HG03175 (cell line): ENCODE results near the gene CCDC57.
A peak's percentile ranks its signal among the peaks of the same experiment; 100 is the strongest.

Experiments used
- ATAC-seq: cut with Tn5 transposase; IDR thresholded peaks from one replicate; pipeline ENCODE4 v1.9.1; 2021; ENCODE audit warnings: mild to moderate bottlenecking, moderate library complexity; ENCODE audit not compliant: unreplicated experiment

CCDC57 gene

DNA sequence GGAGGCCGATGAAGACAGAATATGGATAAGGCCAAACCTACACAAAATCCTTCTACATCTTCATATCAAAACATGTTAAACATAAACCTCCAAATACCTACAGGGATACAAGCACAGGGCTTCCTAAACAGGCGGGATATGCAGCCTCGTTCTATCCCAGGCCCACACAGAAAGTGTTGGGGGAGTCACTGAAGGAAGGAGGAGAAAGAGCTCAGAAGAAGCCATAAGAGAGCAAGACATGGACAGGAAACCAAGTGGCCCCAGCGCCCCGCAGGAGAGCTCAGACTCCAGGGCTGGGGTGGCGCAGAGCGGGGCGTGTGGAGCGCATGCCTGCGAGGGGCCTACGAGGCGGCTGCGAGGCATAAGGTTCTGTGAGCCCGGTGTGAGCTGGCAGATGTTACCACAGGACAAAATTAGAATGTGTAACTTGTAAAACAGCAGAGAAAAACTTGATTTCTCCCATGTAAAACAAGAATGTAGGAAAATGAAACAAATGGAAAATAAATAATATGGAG is 103.6 kb downstream of the CCDC57 start:
- ATAC-seq: no peak

DNA sequence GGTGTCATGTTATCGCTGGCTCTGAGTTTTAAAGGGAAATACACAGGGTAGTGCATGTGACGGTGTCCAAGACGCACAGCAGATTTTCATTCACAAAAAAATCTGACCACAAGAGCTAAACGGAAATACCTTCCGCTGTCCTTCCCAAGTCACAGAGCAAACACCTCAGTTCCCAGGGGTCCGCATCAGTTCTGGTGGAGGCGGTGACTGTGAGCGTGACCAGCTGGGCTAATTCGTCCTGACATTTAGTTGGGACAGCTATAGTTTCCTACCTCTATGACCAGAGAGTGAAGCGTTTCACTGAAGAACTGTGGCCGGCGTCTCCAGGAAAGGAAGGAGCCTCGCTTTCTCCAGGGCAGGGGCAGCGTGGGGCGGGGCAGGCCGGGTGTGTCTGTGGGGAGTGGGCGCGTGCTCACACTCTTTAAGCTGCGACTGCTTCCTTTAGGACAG is 104.1 kb downstream of the CCDC57 start:
- no peak for ATAC-seq

DNA sequence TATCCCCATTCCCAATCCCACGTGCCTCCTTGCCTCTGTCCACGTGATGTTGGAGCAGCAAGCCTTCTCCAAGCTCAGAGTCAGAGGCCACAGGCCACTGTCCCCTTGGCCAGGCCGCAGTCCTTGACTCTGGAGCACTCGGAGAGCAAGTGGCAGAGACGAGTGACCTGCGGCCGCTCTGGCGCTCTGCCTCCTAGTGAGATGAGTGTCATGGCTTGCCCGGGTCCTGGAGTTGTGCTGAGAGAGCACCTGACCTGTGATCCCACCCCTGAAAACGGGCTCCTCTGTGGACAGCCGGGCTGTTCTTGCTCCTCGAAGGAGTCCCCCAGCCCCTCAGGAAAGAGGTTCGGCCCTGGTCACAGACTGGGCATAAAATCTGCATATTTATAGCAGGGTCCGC is 104.6 kb downstream of the CCDC57 start:
- no peak for ATAC-seq

DNA sequence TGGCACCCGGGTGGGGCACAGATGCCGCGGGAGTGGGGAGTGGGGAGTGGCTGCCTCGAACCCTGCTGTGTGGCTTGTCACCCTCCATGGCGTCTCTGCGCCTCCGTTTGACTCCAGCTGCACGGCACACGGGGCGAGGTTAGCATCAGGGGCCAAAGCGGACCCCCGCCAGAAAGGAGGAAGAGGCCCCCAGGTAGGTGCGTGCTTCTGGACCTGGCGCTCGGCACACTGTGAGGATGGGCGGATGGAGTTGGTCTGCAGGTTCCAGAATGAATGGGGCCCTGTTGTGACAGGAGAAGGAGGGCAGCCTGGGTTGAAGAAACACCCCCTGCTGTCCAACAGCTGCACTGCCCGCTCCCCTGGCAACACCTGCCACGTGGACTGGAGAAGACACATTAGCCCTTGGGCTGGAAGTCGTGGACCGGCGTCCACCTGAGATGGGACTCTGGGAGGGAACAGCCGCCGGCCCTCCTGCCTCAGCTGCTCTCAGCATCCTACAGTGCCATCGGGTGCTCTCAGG is 105.2 kb downstream of the CCDC57 start:
- ATAC-seq: no peak

DNA sequence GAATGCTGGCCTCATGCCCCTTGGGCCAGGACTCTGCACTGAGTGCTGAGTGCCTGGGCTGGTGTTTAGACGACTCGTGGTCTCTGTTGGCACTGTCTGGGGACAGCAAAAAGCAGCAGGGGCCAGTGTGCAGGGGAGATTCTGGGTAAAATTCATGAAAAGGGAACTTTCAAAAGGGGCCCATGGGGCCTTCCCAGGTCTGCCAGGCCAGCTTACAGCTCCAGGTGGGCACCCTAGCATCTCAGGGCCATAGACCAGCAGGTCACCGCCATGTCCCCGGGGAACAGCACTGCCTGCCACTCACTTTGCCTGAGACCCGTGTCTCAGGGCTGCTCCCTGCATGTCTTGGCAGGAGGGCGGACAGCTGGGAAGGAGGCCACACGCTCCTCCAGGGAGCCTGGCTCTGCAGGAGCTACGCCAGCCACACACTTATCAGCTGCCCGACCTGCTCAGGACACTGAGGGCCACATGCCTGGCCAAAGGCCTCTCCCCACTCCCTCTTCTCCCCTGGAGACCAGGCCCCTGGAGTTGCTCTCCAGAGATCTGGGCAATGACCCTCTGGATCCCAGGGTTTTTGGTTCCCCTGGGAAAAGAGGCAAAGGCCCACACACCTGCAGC is 105.8 kb downstream of the CCDC57 start:
- ATAC-seq: peak; percentile 7

DNA sequence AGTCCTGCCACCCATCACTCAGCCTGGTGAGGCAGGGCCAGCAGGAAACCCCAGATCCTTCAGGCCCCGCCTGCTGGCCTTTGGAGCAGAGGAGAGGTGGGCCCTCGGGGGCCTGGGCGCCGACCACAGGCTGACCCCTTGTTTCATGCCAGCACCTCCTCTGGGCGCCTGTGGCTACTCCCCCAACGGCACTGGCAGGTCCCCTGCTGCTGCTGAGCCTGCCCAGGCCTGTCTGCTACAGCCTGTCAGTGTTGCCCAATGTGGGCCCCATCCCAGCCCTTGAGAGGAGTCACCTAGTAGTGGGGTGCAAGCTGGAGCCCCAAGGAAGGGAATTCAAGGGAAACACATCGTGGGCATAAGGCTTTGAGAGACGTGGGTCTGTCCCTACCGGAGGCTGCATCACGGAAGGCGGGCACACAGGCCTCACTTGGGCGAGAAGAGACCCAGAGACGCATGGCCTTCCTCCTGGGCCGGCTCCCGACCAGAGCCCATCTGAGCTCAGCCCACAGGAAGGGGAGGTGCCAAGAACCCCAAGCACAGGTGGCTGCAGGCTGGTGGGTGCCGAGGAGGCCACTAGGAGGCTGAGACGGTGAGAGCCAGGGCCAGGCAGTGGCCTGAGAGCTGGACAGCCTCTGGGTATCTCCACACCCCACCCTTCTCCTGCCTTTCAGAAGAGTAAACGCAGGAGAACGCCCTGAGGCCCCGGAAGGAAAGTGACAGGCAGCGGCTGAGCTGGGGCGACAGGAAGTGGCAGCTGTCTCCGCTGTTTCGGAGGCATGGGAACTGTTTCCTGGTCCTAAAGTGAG is 106.6 kb downstream of the CCDC57 start:
- peak; percentile 76 for ATAC-seq

DNA sequence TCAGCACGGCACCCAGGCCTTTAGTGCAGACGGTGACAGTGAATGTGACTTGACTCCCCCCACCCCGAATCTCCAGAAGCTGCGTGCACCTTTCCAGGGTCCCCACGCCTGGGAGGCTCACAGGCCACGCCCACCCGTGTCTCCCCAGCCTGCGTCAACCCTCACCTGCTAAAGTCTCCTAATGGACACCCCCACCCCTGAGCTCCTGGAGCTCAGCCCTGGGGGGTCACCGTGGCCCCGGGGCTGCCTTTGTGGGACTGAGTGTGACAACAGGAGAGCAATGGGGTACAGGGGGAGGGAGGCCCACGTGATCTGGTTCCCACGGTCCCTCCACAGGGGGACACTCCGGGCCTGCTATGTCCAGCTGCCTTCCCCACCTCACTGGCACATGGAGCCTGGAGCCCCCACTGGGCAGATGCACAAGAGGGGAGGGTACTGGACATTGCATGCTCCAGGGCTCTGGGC is 107.2 kb downstream of the CCDC57 start:
- no peak for ATAC-seq

DNA sequence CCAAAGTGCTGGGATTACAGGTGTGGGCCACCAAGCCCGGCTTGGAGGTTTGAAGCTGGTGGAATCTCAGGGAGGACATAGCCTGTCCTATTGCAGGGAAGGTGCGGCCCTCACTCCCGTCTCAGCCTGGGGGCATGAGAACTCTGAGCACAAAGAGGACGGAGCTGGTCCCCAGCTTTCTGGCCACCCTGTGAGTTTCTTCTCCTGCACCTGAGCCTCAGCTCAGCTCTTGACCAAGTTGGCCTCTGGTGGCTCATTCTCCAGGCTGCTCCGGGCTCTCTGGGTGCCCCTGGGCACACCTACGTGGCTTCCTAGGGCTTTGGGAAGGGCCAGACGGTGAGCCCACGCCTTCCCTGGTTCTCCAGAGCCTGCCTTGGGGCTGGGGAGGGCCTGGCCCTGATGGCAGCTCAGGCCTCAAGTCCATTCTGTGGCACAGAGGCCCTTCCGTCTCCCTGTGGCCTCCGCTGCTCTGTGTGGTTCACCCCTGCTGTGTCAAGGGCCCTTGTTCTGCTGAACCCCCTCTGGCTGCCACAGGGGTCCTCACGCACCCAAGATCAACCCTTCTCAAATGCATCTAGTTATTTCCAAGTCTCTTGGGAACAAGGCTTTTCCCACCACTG is 107.7 kb downstream of the CCDC57 start:
- no peak for ATAC-seq

DNA sequence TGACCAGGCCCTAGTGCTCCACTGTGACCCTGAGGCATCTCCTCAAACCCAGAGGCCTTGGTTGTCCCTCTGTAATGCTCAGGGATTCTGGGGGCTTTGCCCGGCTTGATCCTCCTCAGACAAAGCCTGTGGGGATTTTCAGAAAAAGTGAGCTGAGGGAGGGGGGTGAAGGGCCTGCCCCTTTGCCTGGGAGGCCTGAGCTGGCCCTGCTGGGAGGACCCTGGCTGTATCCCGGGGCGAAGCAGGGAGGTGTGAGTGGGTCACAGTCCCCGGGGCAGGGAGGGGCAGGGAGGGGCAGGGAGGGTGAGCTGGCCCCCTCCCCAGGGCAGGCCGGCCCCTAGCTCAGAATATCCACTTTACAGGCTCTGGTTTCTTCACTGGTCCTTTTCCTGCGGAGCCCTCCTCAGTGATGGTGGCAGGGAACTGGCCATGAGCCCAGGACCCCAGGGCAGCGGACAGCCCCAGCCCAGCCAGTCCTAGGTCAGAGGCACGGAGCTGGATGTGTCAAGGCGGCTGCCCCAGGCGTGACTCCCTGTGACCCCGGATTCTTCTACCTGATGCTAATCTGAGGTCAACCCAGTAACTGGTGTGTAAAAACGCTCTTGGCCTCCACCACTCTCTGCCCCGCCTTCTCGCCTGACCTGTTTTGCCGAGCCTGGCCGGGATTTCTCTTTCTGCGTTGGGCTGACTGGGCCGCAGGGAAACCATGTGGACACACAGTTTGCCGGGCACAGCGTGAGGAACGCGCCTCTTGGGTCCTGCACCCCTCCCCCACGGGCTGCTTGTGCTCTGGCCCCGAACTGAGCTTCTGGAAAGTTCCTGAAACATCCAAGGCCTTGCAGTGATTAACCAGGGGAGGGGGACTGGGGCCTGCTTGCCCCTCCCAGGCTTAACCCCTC is 108.8 kb downstream of the CCDC57 start:
- no peak for ATAC-seq

DNA sequence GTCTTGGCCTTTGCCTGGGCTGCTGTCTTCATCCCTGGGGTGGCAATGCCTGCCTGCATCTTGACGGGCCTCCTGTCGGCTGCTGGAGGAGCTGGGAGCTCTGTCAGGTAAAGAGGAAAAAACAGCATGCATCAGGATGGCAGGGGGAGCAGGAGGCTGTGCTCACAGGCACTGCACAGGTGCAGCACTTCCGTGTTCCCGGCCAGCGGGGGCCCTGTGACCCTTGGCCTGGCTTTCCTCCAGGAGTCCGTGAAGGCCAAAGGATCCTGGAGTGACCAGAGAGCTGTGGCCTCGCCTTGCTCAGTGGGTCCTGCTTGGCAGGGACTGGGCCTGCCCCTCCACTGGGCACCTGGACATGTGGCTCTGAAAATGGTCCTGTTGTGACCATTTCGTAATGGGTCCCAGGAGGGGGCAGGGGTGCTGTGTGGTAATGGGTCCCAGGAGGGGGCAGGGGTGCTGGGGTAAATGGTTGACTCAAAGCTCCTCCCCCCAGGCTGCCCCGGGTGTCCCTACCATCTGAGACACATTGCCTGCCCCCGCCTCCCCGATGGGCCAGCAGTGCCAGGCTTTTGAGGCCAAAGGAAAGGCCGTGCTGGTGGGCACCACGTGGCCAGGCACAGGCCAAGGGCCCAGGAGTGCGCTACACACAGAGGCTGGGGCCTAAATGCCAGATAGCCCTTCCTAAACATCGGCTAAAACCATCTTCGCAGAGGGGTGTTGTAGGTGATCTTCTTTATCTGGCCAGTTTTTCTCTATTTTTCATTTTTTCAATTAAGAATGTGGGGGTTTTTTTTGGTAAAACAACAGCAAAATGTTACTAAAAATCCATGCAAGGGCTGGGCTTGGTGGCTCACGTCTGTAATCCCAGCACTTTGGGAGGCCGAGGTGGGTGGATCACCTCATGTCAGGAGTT is 110.6 kb downstream of the CCDC57 start:
- ATAC-seq: no peak

DNA sequence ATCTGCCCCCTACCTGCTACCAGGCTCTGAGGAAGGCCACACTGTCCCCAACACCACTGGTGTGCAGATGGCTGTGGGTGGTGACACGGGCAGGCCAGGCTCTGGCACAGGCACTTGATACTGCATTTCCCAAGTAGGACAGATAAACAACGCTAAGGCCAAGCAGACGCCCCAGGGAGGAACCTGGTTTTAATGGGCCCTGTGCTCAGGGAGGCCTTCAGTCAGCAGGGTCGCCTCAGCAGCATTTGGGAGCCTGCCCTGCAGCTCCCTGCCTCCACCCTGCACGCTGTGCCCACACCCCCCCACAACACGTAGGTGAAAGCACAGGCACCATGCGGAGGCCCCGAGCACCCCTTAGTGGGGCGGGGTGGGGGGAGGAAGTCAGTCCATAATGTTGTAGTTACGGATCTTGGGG is 111.3 kb downstream of the CCDC57 start:
- no peak for ATAC-seq

DNA sequence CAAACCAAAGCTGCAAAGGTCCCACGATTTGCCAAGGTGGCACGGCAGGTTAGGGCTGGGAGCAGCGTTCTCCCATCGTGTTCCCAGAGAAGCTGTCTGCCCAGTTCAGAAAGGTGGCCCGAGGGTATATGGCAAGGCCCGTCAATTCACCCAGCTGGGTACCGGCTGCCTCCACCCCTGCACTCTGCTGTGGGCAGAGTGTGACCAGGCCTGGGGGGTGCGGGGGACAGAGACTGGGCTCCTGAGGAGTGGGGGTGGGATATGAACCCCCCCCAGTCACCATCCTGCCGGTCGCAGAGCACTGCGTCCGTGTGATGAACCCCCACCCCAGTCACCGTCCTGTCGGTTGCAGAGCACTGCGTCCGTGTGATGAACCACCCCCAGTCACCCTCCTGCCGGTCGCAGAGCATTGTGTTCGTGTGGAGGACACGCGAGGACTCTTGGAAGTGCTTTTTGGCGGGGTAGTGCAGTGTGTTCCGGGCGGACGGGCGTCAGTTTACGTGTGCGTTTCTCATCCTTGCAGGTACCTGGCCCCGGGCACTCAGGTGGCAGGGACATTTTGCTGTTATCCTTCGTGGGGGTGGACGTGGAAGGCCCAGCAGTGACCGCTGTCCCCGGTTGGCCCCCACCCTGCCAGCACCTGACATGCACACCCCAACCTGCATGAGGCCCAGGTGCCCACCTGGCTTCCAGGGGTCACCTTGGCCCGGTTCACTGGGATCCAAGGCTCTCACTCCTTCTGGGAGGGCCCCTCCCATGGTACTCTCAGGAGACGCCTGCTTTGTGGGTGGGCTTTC is 111.9 kb downstream of the CCDC57 start:
- ATAC-seq: no peak

DNA sequence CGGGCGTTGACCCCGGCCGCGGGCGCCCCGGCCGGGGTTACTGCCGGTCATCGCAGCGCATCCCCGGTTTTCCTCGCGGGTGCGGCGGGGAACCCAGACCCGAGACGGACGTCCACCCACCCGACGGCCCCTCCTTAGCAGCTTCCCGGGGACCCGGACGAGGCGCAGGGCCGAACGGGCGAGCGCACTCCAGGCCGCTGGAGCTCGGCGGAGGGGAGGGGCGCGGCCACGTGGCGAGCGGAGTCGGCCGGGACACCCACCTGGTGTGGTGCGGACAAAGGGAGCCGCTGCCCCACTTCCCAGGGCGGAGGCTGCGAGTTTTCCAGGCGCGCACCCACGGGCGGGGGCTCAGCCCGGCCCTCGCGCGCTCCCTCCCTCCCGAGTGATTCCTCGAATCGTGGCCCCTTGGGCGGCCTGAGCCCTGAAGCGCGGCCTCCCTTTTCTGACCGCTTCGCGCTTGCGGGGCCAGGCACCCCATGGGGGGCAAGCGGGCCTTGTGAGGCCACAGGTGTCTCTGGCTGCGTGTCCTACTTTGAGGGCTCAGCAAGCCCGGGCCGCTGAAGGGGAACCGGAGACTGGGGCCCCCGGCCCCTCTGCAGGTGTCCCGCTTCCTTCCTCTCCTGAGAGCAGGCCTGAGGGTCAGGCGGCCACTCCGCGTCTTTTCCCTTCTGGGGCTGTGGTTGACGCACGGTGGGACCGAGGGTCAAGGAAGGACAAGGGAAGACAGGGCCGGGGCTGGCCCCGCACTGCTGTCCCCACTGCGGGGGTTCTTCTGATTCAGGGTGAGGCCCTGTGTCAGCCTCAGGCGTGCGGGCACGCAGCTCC is 113.5 kb downstream of the CCDC57 start:
- ATAC-seq: peak; percentile 9

DNA sequence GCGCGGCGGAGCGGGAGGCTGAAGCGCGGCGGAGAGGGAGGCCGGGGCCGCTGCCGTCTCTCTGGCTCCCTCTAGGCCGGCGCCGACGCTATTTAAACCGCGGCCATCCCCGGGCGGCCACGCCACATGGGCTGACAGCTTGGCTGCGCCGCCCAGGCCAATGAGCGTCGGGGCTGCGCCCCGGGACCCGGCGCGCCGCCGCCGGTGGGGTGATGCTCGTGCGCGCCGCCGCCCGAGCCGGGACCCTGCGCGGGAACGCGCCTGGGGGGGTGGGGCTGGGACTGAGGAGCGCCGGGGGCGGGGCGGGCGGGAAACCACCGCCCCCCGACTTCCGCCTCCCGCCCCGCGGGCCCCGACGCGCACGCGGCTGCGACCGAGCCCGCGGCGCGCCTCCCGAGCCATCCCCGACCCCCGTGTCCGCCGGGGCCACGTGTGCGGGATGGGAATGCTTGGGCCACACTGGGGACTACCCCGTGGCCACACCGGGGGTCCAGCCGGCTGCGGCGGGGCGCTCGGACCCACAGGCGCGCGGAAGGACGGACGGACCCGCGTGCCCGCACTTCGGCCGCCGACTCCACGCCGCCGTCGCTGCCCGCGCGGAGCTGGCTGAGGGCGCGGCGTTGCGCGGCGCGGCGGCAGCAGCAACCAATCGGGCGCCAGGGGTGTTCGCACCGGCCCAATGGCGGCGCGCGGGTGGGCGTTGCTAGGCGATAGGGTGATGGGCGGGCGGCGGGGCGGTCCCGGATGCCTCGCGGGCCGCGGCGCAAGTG is 114.3 kb downstream of the CCDC57 start, which contains the start of gene FASN:
TSS of gene FASN (minus strand) at position 68 of the 770 bp plus-strand sequence. CDS start 1,791 bp downstream, outside the sequence.
- peak; percentile 71 for ATAC-seq

DNA sequence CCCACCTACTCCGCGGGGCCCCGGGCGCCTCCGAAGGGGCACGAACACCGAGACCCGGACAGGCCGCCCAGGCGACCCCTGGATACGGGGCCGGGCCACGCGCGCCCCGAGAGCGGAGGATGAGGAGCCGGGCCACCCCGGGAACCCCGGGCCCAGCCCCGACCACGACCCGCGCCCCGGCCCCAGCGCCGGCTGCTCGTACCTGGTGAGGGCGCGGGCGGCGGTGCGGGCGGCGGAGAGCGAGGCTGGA is 114.8 kb downstream of the CCDC57 start:
- ATAC-seq: no peak

DNA sequence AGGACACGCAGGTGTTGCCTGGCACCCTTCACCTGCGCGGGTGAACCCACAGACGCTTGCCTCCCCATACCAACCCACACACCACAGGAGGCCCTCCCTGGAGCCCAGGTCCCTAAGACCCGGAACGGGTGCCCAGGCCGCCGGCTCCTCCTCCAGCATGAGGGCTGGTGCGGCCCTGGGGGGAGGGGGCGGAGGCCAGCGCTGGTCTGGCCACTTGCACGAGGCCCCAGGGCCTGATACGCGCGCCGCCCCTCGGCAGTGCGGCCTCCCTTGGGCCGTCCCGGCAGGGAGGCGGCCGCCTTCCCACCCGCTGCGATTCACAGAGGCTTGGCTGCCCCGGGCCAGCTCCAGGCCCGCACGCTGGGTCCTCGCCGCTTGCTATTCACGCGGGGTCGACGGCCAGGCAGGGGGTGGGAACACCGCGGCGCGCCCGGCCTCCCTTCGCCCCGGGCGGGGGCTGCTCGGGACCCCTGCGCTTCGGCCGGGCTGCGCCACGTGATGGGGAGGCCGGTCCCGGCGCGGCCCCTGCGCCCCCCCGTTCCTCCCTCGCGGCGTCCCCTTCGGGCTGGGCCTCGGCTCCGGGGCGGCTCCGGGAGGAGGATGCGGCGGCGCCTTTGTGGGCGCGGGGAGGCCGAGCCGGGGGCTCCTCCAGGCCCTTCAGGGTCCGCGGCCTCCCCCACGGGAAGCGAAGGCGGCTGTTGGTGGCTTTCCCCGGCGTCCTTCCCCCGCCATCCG is 115.3 kb downstream of the CCDC57 start:
- no peak for ATAC-seq
